ENCODE data around the gene UBE2L3.

The UBE2L3 gene

GRCh38 chr22:21624120-21624879 is 56.8 kb downstream of the UBE2L3 start:
- in situ Hi-C loops (cut with MboI; ENCODE audit: low sequenced_read_pairs, unreplicated experiment): no loop called here
- DNase-seq (ENCODE audit: low spot score): no peak
- TF ChIP-seq CTCF (IDR thresholded peaks at IDR 0.05; ENCODE audit: borderline replicate concordance, control extremely low read depth, extremely low read depth, insufficient read depth, missing control alignments): no peak

GRCh38 chr22:21624880-21625791 is 57.6 kb downstream of the UBE2L3 start:
- no peak for DNase-seq (ENCODE audit: low spot score)
- no peak for TF ChIP-seq CTCF (IDR thresholded peaks at IDR 0.05; ENCODE audit: borderline replicate concordance, control extremely low read depth, extremely low read depth, insufficient read depth, missing control alignments)
- in situ Hi-C loops (cut with MboI; ENCODE audit: low sequenced_read_pairs, unreplicated experiment): loop anchor here (5.0 kb wide), 1 partner anchor 43 kb away; no protein-coding TSS in a partner anchor

- TF ChIP-seq CTCF (IDR thresholded peaks at IDR 0.05; ENCODE audit: borderline replicate concordance, control extremely low read depth, extremely low read depth, insufficient read depth, missing control alignments): no peak
- DNase-seq (ENCODE audit: low spot score): no peak
- in situ Hi-C loops (cut with MboI; ENCODE audit: low sequenced_read_pairs, unreplicated experiment): loop anchor here (5.0 kb wide), 1 partner anchor 44 kb away; no protein-coding TSS in a partner anchor
Measured at GRCh38 chr22:21626073-21626734, 58.7 kb downstream of the UBE2L3 start.

GRCh38 chr22:21626735-21627469 is 59.4 kb downstream of the UBE2L3 start:
- no peak for DNase-seq (ENCODE audit: low spot score)
- TF ChIP-seq CTCF (IDR thresholded peaks at IDR 0.05; ENCODE audit: borderline replicate concordance, control extremely low read depth, extremely low read depth, insufficient read depth, missing control alignments): no peak
- in situ Hi-C loops (cut with MboI; ENCODE audit: low sequenced_read_pairs, unreplicated experiment): loop anchor here (5.0 kb wide), 1 partner anchor 45 kb away; no protein-coding TSS in a partner anchor

- no peak for DNase-seq (ENCODE audit: low spot score)
- in situ Hi-C loops (cut with MboI; ENCODE audit: low sequenced_read_pairs, unreplicated experiment): loop anchor here (5.0 kb wide), 1 partner anchor 46 kb away; no protein-coding TSS in a partner anchor
- TF ChIP-seq CTCF (IDR thresholded peaks at IDR 0.05; ENCODE audit: borderline replicate concordance, control extremely low read depth, extremely low read depth, insufficient read depth, missing control alignments): no peak
Measured at GRCh38 chr22:21628386-21629254, 61.1 kb downstream of the UBE2L3 start.

Measured in GM13976 (cell line).